Measurements from ENCODE around the gene TUG1. TPM values are rescaled to one million over a fixed set of nuclear protein-coding genes. Genes with fewer than 3 reads are reported as not detected.

Gene TUG1
- total RNA-seq, 4 donors from 2014 or later: 53.8 to 89.8 (median 66.1) TPM

DNA sequence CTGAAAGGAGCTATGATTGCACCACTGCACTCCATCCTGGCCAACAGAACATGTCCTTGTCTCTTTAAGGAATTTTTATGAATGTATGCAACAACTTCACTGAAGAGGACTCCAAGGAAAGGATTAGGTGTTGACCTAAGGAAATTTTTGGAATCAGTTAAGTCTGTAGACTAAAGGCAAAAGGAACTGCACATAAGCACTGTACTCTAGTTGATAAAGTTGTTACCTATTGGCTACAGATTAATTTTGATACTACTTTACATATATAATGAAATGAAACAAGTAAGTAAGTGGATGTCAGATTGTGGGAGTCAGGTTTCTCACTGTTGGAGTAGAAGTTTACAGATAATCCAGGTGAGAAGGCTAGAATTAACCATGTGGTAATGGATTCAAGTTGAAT lies 36.5 kb downstream of the TUG1 start:
- ATAC-seq: no peak
- Histone ChIP-seq H3K4me1 (no peaks in the 10 kb centered on the region), H3K27me3 (no peaks in the 10 kb centered on the region), H3K4me3 (no peak overlapping the region), H3K9me3 (peaks cover 0 to 21% (median 0%) of the 10 kb centered on the region in 3 donors), H3K36me3 (no peaks in the 10 kb centered on the region), H3K27ac (no peak overlapping the region)
- TF ChIP-seq POLR2AphosphoS5 (IDR thresholded peaks at IDR 0.05): no peak
- no peak for TF ChIP-seq POLR2A (IDR thresholded peaks at IDR 0.05)
- TF ChIP-seq CTCF (IDR thresholded peaks at IDR 0.05): no peak
- TF ChIP-seq EP300 (IDR thresholded peaks at IDR 0.05): no peak

DNA sequence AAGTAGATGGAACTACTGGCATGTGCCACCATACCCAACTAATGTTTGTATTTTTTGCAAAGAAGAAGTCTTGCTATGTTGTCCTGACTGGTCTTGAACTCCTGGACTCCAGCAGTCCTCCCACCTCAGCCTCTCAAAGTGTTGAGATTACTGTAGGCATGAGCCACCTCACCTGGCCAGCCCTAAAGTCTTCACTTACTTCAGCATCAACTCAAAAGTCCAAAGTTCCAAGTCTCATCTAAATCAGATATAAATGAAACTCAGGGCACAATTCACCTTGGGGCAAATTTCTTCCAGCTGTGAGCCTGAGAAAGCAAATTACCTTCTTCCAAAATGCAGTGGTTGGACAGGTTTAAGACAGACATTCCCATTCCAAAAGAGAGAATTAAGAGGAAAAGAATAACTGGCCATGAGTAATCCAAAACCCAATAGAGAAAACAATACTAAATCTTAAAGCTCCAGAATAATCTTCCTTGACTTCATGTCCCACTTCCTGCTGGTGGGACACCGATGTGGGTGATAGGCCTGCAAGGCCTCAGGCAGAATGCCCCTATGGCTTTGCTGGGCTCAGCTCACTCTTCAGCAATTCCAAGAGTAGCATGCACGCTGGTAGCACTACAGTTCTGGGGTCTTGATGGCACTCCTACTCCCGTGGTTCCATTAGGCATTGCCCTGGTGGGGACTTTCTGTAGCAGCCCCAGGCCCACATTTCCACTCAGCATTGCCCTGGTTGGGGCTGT lies 50.3 kb downstream of the TUG1 start:
- H3K36me3 ChIP-seq: no peaks in the 10 kb centered on the region
- H3K4me3 ChIP-seq: no peak overlapping the region
- no peaks in the 10 kb centered on the region for H3K9me3 ChIP-seq
- TF ChIP-seq POLR2A (IDR thresholded peaks at IDR 0.05) (no peak), CTCF (IDR thresholded peaks at IDR 0.05) (no peak), POLR2AphosphoS5 (IDR thresholded peaks at IDR 0.05) (no peak), EP300 (IDR thresholded peaks at IDR 0.05) (no peak)
- H3K27ac ChIP-seq: no peak overlapping the region
- peaks cover 0 to 7% (median 0%) of the 10 kb centered on the region in 3 donors for H3K4me1 ChIP-seq
- no peaks in the 10 kb centered on the region for H3K27me3 ChIP-seq
- no peak for ATAC-seq
- WGBS, 2 donors (ENCODE audit: low coverage in 1 of 2): 80% methylated on average over 3 of the region's 3 CpGs; no CpG with 5 or more reads in 1 of the 2 donors

- no peak for TF ChIP-seq EP300 (IDR thresholded peaks at IDR 0.05)
- no peak for TF ChIP-seq CTCF (IDR thresholded peaks at IDR 0.05)
- TF ChIP-seq POLR2AphosphoS5 (IDR thresholded peaks at IDR 0.05): no peak
- no peak for TF ChIP-seq POLR2A (IDR thresholded peaks at IDR 0.05)
- ATAC-seq: no peak
- Histone ChIP-seq H3K4me1 (peaks cover 0 to 7% (median 0%) of the 10 kb centered on the region in 3 donors), H3K36me3 (no peaks in the 10 kb centered on the region), H3K9me3 (no peaks in the 10 kb centered on the region), H3K4me3 (no peak overlapping the region), H3K27ac (no peak overlapping the region), H3K27me3 (no peaks in the 10 kb centered on the region)
- WGBS, 2 donors (ENCODE audit: low coverage in 1 of 2): 74 to 90% methylated on average over 2 to 4 of the region's 4 CpGs
Measured at GRCh38 chr22:31020334-31020733, 51.3 kb downstream of the TUG1 start.

- Histone ChIP-seq H3K9me3 (no peaks in the 10 kb centered on the region), H3K27ac (no peak overlapping the region), H3K4me1 (peaks cover 0 to 7% (median 0%) of the 10 kb centered on the region in 3 donors), H3K27me3 (no peaks in the 10 kb centered on the region), H3K36me3 (no peaks in the 10 kb centered on the region), H3K4me3 (no peak overlapping the region)
- TF ChIP-seq CTCF (IDR thresholded peaks at IDR 0.05) (no peak), EP300 (IDR thresholded peaks at IDR 0.05) (no peak), POLR2A (IDR thresholded peaks at IDR 0.05) (no peak), POLR2AphosphoS5 (IDR thresholded peaks at IDR 0.05) (no peak)
- 80 to 100% methylated on average over 2 to 3 of the region's 5 CpGs for WGBS, 2 donors (ENCODE audit: low coverage in 1 of 2)
- ATAC-seq: no peak
Measured at GRCh38 chr22:31022516-31022915, 53.5 kb downstream of the TUG1 start.

Small RNA genes within 50 kb of the gene (small RNA-seq; reads per million reads assigned to genes)
- 0 reads per million in 4 donors for gene RF01892

Other genes with a start within 250 kb of the TUG1 start
- 10 to 100 TPM; 11.3 to 36.0 (median 29.6) TPM for gene MORC2, start 491 bp upstream of the TUG1 start, total RNA-seq
- 1,000 to 10,000 TPM in 2 of 4 donors, 100 to 1,000 TPM in 2; 900 to 1,687 (median 1,274) TPM for gene SMTN, start 112.1 kb downstream of the TUG1 start, total RNA-seq
- 1,000 to 10,000 TPM in 3 of 4 donors, 100 to 1,000 TPM in 1; 941 to 2,300 (median 1,432) TPM for gene SELENOM, start 138.3 kb downstream of the TUG1 start, total RNA-seq
- 1 to 10 TPM in 3 of 4 donors, under 1 TPM in 1; 0.54 to 5.3 (median 2.1) TPM for gene INPP5J, start 153.7 kb downstream of the TUG1 start, total RNA-seq
- under 1 TPM in 3 of 4 donors, not detected in 1; 0.12 to 0.47 (median 0.22) TPM for gene PLA2G3, start 171.2 kb downstream of the TUG1 start, total RNA-seq
- 10 to 100 TPM; 47.9 to 66.9 (median 62.5) TPM for gene RNF185, start 190.9 kb downstream of the TUG1 start, total RNA-seq
- 10 to 100 TPM; 13.4 to 19.1 (median 15.9) TPM for gene LIMK2, start 243.0 kb downstream of the TUG1 start, total RNA-seq

Data from gastroesophageal sphincter (tissue), 4 donors.